Stimulated activated CD8-positive, alpha-beta memory T cell treated with anti-CD3 and anti-CD28 coated beads, Interleukin-12 subunit alpha, Interleukin-12 subunit beta, amount 100 ng/mL, for 24 hours (primary cell): ENCODE data around the gene KCTD5.

ENCODE experiments used
- DNase-seq: peaks from one replicate; pipeline ENCODE4 v3.0.0-alpha.2; 2020; ENCODE audit errors: extremely low read depth

Gene KCTD5

DNA sequence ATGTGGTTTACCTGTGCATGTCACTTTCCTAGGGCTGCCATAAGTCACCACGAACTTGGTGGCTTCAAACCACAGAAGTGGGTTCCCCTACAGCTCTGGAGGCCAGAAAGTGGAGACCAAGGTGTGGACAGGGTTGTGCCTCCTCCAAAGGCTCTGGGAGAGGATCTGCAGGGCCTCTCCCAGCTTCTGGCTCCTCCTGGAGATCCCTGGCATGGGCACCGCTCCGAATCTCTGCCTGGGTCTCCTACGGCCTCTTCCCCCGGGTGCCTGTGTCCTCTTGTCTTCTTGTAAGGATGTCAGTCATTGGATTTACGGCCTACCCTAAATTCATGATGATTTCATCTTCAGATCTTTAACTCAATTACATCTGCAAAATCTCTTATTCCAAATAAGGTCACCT lies 67.6 kb downstream of the KCTD5 start:
- DNase-seq = no peak

DNA sequence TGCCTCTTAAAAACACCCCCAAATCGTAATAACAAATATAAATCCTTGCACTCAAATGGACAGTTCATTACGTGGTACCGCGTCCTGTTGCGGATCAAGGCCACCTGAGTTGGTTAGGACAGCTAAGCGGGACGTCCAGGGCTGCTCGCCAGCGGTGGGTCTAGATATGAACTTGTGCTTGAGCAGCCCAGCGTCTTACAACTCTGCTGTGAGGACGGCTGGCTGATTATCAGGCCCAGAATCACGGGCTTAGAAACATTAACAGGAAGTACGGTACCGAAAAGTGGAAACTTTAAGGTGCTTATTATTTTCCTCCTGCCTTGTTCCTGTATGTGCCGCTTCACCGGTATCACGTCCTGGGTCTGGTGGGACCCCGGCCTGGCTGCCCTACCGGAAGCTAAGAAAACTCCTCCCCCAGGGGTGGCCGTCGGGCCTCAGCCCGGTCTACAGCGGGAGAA lies 69.3 kb downstream of the KCTD5 start:
- DNase-seq = peak; percentile 28

DNA sequence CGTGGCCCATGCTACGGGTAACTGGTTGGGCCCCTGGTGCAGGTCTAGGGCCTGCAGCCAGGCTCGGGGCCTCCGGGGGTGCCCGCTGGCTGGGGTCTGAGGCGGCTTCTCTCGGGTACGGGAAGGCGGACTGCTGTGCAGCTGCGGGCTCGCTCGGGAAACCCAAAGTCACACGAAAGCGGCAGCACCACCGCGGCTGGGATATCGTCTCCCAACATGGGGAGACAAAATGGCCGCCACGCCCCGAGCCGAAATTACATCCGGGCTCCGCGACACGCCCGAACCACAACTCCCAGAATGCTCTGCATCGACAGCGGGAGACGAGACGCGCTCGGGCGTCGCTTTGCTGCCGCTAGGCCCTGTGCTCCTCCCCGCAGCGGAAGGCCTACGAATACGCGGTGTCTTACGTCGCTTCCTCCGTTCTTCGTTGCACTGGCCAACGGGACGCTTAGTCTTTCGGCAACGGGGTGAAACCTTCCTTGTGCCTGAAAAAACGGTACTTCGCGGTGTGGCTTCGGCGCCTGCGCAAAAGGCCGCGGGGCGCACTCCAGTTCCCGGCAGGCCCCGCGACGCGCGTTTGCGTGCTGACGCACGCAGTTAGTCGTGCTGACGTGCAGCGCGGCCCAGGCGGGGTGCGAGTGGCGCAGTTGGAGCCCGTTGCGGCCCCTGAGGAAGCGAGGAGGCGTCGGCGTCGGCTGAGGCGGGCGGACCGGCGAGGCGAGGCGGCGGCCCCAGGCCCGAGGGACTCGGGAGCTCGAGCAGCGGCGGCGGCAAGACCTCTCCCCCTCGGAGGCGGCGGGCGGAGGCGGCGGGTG lies 69.9 kb downstream of the KCTD5 start, which contains the start of gene SRRM2:
Gene SRRM2 (plus strand): TSS at position 604 of the 815 bp plus-strand sequence. CDS start 3,727 bp downstream, outside the sequence.
- DNase-seq = peak; percentile 84

- DNase-seq = peak; percentile 39
Observed at GRCh38 chr16:2752850-2753732, 70.8 kb downstream of the KCTD5 start.

- no peak for DNase-seq
Observed at GRCh38 chr16:2753733-2754020, 71.4 kb downstream of the KCTD5 start.

DNA sequence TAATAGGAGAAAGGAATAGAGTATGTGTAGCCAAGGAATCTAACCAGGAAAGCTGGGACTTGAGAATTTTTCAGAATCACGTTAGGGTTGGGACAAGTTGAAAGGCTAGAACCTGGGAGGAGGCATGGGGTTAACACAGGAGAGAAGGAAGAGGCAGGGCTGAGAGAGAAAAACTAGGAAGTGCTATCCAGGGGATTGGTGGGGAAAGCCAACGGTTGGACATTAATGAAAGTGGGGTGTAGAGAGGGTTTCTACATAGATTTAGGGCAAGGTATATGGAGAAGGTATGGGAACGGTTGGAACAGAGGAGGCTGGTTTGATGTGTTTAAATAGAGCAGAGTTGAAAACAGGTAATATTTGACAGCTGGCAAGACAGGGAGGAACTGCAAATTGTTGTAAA lies 72.8 kb downstream of the KCTD5 start:
- DNase-seq = no peak

DNA sequence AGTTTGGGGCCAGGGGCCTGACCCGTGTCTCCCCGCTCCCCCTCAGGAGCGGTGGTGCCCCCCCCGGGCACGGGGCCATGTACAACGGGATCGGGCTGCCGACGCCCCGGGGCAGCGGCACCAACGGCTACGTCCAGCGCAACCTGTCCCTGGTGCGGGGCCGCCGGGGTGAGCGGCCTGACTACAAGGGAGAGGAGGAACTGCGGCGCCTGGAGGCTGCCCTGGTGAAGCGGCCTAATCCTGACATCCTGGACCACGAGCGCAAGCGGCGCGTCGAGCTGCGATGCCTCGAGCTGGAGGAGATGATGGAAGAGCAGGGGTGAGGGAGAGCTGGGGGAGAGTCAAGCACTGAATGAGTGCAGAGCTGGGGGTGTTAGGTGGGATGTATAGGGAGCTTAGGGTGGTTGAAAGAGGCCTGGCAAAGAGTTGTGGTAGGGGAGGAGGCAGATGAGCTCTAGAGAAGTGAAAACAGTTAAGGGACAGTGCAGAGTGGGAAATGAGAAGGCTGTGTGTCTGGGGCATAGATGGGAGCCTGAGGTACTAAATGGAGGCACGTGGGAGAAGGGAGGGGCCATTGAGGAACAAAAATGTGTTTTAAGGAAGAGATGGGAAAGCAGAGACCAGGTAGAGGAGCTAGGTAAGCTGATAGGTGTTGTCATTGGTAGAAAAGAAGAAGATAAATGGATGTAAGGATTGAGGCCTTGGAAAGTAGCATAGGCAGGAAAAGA lies 74.1 kb downstream of the KCTD5 start:
- DNase-seq = no peak

GRCh38 chr16:2757344-2757743 lies 75.0 kb downstream of the KCTD5 start:
- DNase-seq = no peak
